Pulmonary artery endothelial cell (primary cell): ENCODE results near the gene C1orf21. TPM values are rescaled to one million over a fixed set of nuclear protein-coding genes. Genes with fewer than 3 reads are reported as not detected.
"Not testable (repeated sequence)": the region's sequence is repeated elsewhere in the genome, so short reads cannot be mapped to it uniquely, and the experiment has no call there.

Experiments used
- DNase-seq: peaks from one replicate; pipeline ENCODE4 v3.0.0-alpha.2; 2011; ENCODE audit warnings: low read depth, low spot score
- total RNA-seq: library from RNA; depleted of rRNA; stranded (reverse); fragments of >200 nt; gene quantifications from 2 replicates; pipeline ENCODE4 v1.2.3, GENCODE V29; 2014

The C1orf21 gene
- 23.8 and 26.2 TPM in 2 replicates for total RNA-seq

DNA sequence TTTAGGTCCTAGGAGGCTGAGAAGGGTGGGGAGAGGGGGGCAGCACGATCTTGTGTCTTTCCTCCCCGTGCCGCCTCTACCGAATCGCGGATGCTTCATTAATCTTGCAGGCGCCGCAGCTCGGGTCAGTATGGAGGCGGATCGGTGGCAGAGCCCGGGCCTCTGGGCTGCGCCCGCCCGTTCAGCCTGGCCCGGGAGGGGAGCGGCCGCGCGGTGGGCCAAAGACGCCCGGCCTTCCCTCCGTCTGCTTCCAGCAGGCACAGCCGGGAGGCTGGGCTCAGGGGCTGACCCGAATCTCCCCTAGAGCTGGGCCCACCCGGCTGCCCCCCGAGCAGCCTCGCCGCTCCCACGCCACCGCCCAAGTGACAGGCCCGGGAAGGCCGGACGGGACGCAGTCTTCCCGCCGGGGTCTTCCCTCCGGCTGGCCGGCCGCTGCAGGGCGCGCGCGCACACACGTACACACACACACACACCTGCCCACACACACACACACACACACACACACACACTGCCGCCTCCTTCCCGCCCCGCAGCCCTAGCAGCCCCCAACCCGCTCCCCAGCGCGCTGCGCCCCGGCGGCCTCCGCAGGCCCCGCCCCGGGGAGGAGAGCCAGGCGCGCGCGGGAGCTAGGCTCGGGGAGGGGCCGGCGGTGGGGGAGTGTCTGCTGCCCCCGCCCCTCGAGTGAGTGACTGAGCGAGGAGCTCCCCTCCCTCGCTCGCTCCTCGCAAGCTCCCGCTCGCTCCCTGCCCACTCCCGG is at the start of gene C1orf21:
C1orf21 (plus strand) TSS at position 718 of the 757 bp plus-strand sequence. CDS start 90,481 bp downstream, outside the sequence.
- DNase-seq = peak; percentile 58

DNA sequence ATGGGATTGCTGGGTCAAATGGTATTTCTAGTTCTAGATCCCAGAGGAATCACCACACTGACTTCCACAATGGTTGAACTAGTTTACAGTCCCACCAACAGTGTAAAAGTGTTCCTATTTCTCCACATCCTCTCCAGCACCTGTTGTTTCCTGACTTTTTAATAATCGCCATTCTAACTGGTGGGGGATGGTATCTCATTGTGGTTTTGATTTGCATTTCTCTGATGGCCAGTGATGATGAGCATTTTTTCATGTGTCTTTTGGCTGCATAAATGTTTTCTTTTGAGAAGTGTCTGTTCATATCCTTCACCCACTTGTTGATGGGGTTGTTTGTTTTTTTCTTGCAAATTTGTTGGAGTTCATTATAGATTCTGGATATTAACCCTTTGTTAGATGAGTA is 49.0 kb upstream of the C1orf21 start:
- DNase-seq = not testable (repeated sequence)

DNA sequence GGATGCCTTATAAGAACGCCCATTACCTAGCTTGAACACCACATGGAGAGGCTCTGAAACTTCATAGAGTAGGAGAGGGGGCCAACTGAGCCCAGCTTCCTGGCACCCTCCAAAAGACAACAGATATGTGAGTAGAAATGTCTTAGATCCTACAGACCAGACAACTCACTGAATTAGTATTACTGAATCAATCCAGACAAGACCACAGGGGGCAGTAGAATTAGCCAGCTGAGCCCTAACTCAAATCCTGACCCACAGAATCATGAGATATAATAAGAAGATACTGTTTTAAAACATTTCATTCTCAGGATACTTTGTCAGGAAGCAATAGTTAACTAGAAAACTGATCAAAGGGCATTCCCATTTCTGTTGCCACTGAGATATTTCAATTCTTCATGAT is 45.8 kb upstream of the C1orf21 start:
- no peak for DNase-seq

DNA sequence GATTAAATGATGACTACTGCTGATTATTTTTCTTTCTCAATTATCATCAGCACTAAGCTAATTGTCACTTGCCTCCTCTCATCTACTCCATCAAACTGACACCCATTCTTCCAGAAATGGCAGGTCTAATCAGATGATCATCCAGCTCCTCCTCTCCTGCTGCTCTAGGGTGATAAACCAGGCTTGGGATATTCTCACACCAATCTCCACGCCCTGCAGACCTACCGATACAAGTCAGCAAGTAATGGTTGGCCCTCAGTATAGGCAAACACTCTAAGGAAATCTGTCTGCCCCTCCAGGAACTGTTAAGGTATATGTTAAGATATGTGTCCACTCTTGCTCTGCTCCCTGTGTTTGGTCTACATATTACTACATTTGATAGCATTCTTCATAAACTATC is 36.3 kb upstream of the C1orf21 start:
- DNase-seq = no peak

DNA sequence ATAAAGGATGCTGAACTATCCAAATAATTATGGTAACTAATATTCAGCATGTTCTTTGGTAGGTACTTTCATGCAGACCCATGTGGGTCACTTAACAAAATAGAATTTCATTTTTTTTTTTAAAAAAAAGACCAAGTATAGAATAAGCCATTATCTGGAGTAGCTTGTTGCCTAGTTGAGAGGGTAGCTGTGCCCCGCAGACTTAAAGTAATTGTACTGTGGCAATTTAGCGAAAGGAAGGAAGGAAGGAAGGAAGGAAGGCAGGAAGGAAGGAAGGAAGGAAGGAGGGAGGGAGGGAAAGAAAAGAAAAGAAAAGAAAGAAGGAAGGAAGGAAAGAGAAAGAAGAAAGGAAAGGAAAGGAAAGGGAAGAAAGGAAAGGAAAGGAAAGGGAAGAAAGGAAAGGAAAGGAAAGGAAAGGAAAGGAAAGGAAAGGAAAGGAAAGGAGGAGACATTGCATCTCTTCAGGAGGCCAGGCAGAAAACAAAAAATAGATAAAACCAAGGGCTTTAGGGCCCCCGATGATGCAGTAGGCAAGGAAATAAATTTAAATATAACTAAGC is 35.3 kb upstream of the C1orf21 start:
- DNase-seq = no peak

- DNase-seq = no peak
Measured at GRCh38 chr1:184352776-184353175, 34.1 kb upstream of the C1orf21 start.

- no peak for DNase-seq
Measured at GRCh38 chr1:184354719-184355118, 32.1 kb upstream of the C1orf21 start.

- no peak for DNase-seq
Measured at GRCh38 chr1:184356891-184357290, 29.9 kb upstream of the C1orf21 start.

- no peak for DNase-seq
Measured at GRCh38 chr1:184358256-184358655, 28.6 kb upstream of the C1orf21 start.

DNA sequence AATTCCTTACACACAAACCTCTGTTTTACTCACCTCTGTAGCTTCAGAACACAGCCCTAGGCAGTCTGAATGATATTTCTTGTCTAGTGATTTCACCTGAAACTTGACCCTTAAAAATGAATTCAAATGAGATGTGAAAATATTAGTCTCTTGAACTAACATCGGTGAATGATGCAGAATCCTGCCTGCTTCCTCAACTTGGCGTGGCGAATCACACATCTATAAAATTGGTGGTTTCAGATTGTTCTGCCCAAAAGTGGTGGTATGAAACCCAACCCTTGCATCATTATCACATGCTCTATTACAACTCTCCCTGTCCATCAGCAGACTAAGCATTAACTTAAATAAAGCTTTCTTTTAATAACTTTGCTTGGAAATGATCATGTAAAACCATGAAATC is 26.9 kb upstream of the C1orf21 start:
- no peak for DNase-seq

GRCh38 chr1:184362876-184363275 is 24.0 kb upstream of the C1orf21 start:
- DNase-seq = no peak

DNA sequence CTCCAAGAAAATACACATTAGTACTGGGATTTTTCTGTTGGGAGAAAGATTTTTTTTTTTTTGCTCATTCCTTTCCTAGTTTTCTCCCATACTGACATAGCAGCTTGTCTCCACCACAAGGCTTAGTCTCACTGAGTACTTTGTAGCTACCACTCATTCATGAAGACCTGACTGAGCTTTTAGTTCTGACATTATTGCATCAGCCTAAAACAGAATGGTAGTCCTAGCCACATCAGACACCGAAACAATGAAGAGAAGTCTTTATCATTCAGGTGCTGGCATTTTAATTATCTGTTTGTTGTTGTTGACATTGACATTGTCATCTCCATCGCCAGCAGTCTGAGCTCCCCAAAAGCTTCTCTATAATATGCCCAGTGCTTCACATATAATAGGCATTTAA is 21.1 kb upstream of the C1orf21 start:
- DNase-seq = no peak

- DNase-seq = no peak
Measured at GRCh38 chr1:184366997-184367396, 19.8 kb upstream of the C1orf21 start.

DNA sequence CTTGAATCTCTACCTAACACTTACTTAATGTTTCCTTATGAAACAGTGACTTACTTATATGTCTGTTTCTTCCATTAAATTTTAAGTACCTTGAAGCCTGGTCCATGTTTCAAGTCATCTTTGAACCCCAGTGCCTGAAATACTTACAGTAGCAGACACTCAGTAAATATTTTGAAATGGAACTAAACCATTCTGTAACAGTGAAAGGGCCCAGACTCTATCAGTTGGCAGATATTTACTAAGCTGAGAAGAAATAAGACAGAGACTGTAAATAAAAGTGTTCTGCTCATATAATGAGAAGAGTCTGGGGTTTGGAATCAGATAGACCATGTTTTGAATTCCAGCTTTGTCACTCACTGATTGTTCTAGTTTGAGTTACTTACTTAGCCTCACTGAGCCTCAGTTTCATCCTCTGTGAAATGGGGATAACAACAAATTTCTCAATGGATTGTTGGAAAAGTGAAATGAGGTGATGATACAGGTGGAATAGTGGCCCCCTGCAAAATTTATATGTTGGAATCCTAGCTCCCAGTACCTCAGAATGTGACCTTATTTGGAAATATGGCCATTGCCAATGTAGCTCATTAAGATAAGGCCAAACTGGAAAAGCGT is 19.3 kb upstream of the C1orf21 start:
- DNase-seq = no peak

DNA sequence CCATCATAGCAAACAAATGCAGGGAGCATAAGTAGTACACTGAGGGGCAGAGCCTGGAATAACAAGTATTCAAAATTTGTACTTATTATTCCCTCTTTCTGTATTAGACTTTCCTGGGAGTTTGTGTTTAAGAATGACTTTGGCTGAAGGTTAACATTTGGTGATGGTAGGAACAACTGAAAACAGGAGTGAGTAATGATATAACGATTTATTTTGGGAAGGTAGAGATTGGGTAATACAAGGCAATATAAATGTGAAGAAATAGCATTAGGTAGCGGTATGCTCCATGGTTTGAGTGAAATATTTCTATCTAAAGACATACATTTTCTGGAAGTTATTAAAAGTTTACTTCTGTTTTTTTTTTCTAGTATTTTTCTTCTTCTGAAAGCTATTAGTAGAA is 18.5 kb upstream of the C1orf21 start:
- DNase-seq = no peak

DNA sequence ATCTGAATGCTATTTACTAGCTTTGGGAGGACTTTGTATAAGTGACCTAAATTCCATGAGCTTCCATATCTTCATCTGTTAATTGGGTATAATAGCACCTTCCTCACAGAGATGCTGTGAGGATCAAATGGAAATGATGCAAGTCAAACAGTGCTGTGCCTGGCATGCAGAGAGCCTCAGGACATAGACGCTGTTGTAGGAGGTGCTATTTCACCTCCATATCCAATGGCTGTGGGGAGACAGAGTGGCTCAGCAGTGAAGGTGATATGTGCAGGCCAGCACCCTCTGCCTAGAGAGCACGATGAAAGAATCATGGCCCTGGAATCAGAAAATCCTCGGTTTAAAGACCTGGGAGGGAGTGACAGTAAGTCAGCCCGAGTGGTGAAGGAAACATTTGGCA is 16.0 kb upstream of the C1orf21 start:
- no peak for DNase-seq

- DNase-seq = no peak
Measured at GRCh38 chr1:184373155-184373554, 13.7 kb upstream of the C1orf21 start.

GRCh38 chr1:184376369-184376768 is 10.5 kb upstream of the C1orf21 start:
- DNase-seq = no peak

DNA sequence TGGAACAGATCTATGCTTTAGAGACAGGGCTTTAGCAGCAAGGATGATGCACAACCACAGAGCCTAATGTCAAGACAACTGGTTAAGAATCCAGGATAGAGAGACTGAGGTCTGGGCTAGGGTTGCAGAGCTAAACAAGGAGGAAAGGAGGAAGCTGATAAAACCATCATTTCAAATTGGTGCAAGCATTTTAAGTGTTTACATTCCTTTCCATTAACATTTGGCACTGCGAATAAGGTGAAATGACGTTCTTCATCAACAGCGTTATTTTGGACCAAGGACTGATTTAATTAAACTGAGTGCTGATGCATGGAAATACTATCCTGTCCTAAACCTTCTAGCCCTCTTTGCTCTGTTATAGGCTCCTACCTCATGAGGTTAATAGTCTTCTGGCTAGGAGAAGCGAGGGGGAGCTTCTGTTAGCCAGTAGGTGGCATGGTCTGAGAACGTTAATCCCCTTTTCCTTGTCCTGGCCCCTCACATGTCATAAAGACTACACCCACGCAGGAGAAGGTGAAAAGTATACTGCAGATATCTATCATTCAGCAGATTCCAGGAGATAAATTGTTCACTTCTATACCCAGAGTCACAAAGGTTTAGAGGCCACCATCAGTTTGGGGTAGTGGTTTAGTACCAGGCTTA is 7.6 kb upstream of the C1orf21 start:
- DNase-seq = no peak

DNA sequence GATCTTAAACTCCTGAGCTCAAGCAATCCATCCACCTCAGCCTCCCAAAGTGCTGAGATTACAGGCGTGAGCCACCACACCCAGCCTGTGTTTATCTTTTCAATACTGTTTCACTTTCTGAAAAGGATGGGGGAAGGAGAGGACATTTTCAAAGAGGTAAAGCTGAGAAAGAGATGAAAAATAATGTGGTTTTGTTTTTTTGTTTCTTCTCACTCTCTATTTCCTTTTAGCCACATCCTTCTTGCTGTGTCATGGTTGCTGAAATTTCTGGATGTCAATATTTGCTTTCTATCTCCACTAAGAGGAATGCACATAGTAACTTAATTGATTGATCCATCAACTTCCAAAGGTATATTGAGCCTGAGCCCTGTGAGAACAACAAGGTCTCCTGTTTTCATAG is 6.4 kb upstream of the C1orf21 start:
- no peak for DNase-seq

DNA sequence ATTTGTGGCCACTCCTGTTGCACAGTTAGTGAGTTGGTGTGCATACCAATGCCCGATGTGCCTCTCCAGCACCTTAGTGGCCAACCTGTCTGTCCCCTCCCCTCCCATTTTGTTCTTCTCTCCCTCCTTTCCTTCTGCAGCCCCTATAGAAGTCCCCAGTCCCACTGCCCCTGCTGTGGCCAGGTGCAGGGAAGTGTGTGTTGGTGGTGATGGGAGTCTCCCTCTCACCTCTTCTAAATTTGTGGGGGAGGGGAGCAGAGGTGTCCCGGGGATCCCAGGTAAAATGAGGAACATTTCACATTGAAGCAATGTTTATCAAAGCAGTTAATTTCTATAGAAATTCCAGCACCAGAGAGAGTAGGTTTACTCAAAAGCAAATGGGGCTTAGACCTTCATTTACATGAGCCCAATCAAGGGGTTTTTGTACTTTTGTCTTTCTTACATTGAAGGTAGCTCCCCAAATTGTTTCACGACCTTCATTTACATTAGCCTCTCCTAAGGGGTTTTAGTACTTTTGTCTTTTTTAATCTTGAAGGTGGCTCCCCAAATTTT is 3.0 kb upstream of the C1orf21 start:
- DNase-seq = no peak

DNA sequence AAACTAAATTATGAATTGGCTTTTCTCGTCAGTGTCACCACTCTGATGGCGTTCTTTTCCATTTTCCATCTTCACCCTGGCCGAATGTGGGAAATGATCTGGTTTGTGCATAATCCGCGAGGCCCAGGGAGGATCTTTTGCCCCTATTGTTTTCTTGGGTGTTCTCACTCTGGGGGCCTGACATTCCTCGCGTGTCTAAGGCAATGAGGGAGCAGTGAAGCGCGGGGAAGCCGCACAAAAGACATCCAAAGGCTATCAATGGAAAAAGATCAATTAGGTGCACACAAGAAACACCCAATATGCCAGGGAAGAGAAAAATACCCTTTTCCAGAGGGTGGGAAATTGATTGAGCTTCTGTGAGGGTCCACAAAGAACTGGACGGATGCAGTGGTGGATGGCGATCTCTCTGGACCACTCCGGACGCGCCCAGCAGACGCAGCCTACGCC is 941 bp upstream of the C1orf21 start:
- DNase-seq = no peak
